IMR-90 (cell line): Measurements from ENCODE around the gene HOXD9. TPM values are rescaled to one million over a fixed set of nuclear protein-coding genes. Genes with fewer than 3 reads are reported as not detected.

Source experiments
- ATAC-seq: fragments of 200-7000 bp; cut with Tn5 transposase; 2 replicates; pipeline ENCODE4 v1.9.1; 2020; ENCODE audit warnings: low read depth, mild to moderate bottlenecking, moderate library complexity
- BruUV-seq: library from RNA; stranded (reverse); fragments of 400-500 nt; replicated peaks from 2 replicates; lab custom pipeline; 2021; lab: Mats Ljungman, UMichigan
- CTCF ChIA-PET: fragments of 300-600 bp; formaldehyde crosslinking; extraction: SDS; loops from one replicate; lab custom pipeline; 2021; ENCODE audit warnings: antibody characterized with exemption; lab: Yijun Ruan, JAX
- POLR2A ChIA-PET: fragments of 300-600 bp; sonication (Branson Sonifier 250); formaldehyde crosslinking; loops from one replicate; lab custom pipeline; 2022; ENCODE audit warnings: antibody characterized with exemption; ENCODE audit not compliant: unreplicated experiment; lab: Charles Lee
- DNase-seq: peaks from one replicate; pipeline ENCODE4 v3.0.0; 2013
- H2AFZ ChIP-seq: replicated peaks from 2 replicates; pipeline ENCODE3; 2013; ENCODE audit warnings: low read length, mild to moderate bottlenecking; ENCODE audit not compliant: poor library complexity
- H2AK5ac ChIP-seq: 2 replicates; pipeline ENCODE4 v1.6.1; 2013; ENCODE audit warnings: low read depth, low read length, inconsistent platforms
- H2AK9ac ChIP-seq: replicated peaks from 2 replicates; pipeline ENCODE3; 2013; ENCODE audit warnings: mild to moderate bottlenecking, low read depth, low read length, moderate library complexity; ENCODE audit not compliant: poor library complexity
- H2BK120ac ChIP-seq: 2 replicates; pipeline ENCODE4 v1.6.1; 2013; ENCODE audit warnings: low read depth, low read length, inconsistent platforms
- H2BK15ac ChIP-seq: 3 replicates; pipeline ENCODE4 v1.6.1; 2013; ENCODE audit warnings: low read depth, low read length, inconsistent platforms
- H2BK20ac ChIP-seq: 2 replicates; pipeline ENCODE4 v1.6.1; 2013; ENCODE audit warnings: low read depth, mild to moderate bottlenecking, inconsistent platforms, low read length, moderate library complexity
- H2BK5ac ChIP-seq: 2 replicates; pipeline ENCODE4 v1.6.1; 2013; ENCODE audit warnings: mild to moderate bottlenecking, low read depth, low read length, inconsistent platforms; ENCODE audit not compliant: poor library complexity, severe bottlenecking
- H3K14ac ChIP-seq: replicated peaks from 2 replicates; pipeline ENCODE4 v1.6.1; 2013; ENCODE audit warnings: low read depth, low read length, inconsistent platforms
- H3K18ac ChIP-seq: 2 replicates; pipeline ENCODE4 v1.6.1; 2013; ENCODE audit warnings: low read depth, low read length, control low read depth
- H3K23ac ChIP-seq: 2 replicates; pipeline ENCODE4 v1.6.1; 2013; ENCODE audit warnings: low read depth, low read length, inconsistent platforms
- H3K27ac ChIP-seq: 2 replicates; pipeline ENCODE4 v1.5.1; 2013; ENCODE audit warnings: mild to moderate bottlenecking, control low read depth, low read length; ENCODE audit not compliant: insufficient read depth
- H3K27me3 ChIP-seq: 2 replicates; pipeline ENCODE4 v1.6.1; 2013; ENCODE audit warnings: low read length; ENCODE audit not compliant: control insufficient read depth, insufficient read depth
- H3K36me3 ChIP-seq: 2 replicates; pipeline ENCODE4 v1.6.1; 2013; ENCODE audit warnings: low read length, mixed read lengths; ENCODE audit not compliant: control insufficient read depth, insufficient read depth
- H3K4ac ChIP-seq: 2 replicates; pipeline ENCODE4 v1.6.1; 2013; ENCODE audit warnings: low read depth, low read length, inconsistent platforms
- H3K4me1 ChIP-seq: 2 replicates; pipeline ENCODE4 v1.6.1; 2013; ENCODE audit warnings: low read length, mixed read lengths; ENCODE audit not compliant: control insufficient read depth, insufficient read depth
- H3K4me2 ChIP-seq: 2 replicates; pipeline ENCODE4 v1.6.1; 2013; ENCODE audit warnings: low read depth, mild to moderate bottlenecking, control low read depth, low read length, moderate library complexity
- H3K4me3 ChIP-seq: 2 replicates; pipeline ENCODE4 v1.5.1; 2013; ENCODE audit warnings: low read depth, mild to moderate bottlenecking, control low read depth, low read length, moderate library complexity; ENCODE audit not compliant: insufficient read depth
- H3K56ac ChIP-seq: 2 replicates; pipeline ENCODE4 v1.6.1; 2013; ENCODE audit warnings: low read length, inconsistent platforms; ENCODE audit not compliant: insufficient read depth; ENCODE audit errors: extremely low read depth
- H3K79me1 ChIP-seq, 2 experiments: 2 replicates each; pipeline ENCODE4 v1.6.1; 2013; ENCODE audit warnings: low read length in 2 of 2, inconsistent platforms in 1 of 2, low read depth in 1 of 2
- H3K9ac ChIP-seq: 2 replicates; pipeline ENCODE4 v1.6.1; 2013; ENCODE audit warnings: low read depth, low read length, control low read depth
- H3K9me1 ChIP-seq: 2 replicates; pipeline ENCODE4 v1.6.1; 2013; ENCODE audit warnings: low read length, inconsistent platforms; ENCODE audit not compliant: insufficient read depth
- H3K9me3 ChIP-seq: 2 replicates; pipeline ENCODE4 v1.6.1; 2013; ENCODE audit warnings: low read length; ENCODE audit not compliant: control insufficient read depth, insufficient read depth
- H4K20me1 ChIP-seq: 2 replicates; pipeline ENCODE4 v1.6.1; 2013; ENCODE audit warnings: low read length, inconsistent platforms; ENCODE audit not compliant: insufficient read depth
- H4K5ac ChIP-seq: 2 replicates; pipeline ENCODE4 v1.6.1; 2013; ENCODE audit warnings: mild to moderate bottlenecking, low read depth, low read length, control low read depth
- H4K8ac ChIP-seq, 2 experiments: 2 replicates each; pipeline ENCODE4 v1.6.1; 2013; ENCODE audit warnings: low read depth in 2 of 2, low read length in 2 of 2, control low read depth in 1 of 2, inconsistent platforms in 1 of 2
- H4K91ac ChIP-seq: 2 replicates; pipeline ENCODE4 v1.6.1; 2013; ENCODE audit warnings: low read depth, low read length, inconsistent platforms; ENCODE audit not compliant: insufficient read depth
- BHLHE40 ChIP-seq: fragments of 150-350 bp; IDR thresholded peaks from 2 replicates; pipeline ENCODE4 v1.6.1; 2016; ENCODE audit warnings: mild to moderate bottlenecking, low read depth, low read length
- CHD1 ChIP-seq: IDR thresholded peaks from 2 replicates; pipeline ENCODE4 v1.6.1; 2012; ENCODE audit warnings: low read depth, low read length, improper control_type of control experiment
- MAFK ChIP-seq: IDR thresholded peaks from 2 replicates; pipeline ENCODE4 v1.6.1; 2012; ENCODE audit warnings: low read depth, low read length, improper control_type of control experiment
- MAZ ChIP-seq: IDR thresholded peaks from 2 replicates; pipeline ENCODE4 v1.6.1; 2012; ENCODE audit warnings: low read depth, mild to moderate bottlenecking, low read length, improper control_type of control experiment, moderate library complexity, borderline replicate concordance
- MXI1 ChIP-seq: IDR thresholded peaks from 2 replicates; pipeline ENCODE4 v1.6.1; 2012; ENCODE audit warnings: low read depth, mild to moderate bottlenecking, low read length, moderate library complexity, borderline replicate concordance
- NFE2L2 ChIP-seq: fragments of 150-350 bp; IDR thresholded peaks from 2 replicates; pipeline ENCODE4 v1.6.1; 2016; ENCODE audit warnings: low read depth, mild to moderate bottlenecking, low read length
- POLR2A ChIP-seq: IDR thresholded peaks from 2 replicates; pipeline ENCODE4 v1.6.1; 2012; ENCODE audit warnings: mild to moderate bottlenecking, low read depth, low read length
- RAD21 ChIP-seq: IDR thresholded peaks from 2 replicates; pipeline ENCODE4 v1.6.1; 2012; ENCODE audit warnings: low read length, improper control_type of control experiment
- RFX5 ChIP-seq: IDR thresholded peaks from 2 replicates; pipeline ENCODE4 v1.8.0; 2012; ENCODE audit warnings: low read depth, mild to moderate bottlenecking, low read length, moderate library complexity
- SMC3 ChIP-seq: fragments of 150-350 bp; IDR thresholded peaks from 2 replicates; pipeline ENCODE4 v1.6.1; 2016; ENCODE audit warnings: low read depth, mild to moderate bottlenecking, antibody characterized with exemption, low read length, moderate library complexity
- WGBS, 2 experiments: methylation state at CpG; one replicate each; pipeline versions ENCODE4 v1.1.5 to v1.1.7; 2013; ENCODE audit warnings: missing lambda C conversion rate in 2 of 2; ENCODE audit not compliant: insufficient read length in 1 of 2; ENCODE audit errors: extremely low coverage in 2 of 2; 5-methylcytosine and 5-hydroxymethylcytosine counted together
- dilution Hi-C: fragments of 300-500 bp; cut with HindIII; formaldehyde crosslinking; loops from one replicate; pipeline ENCODE4 v1.14.3; 2018; ENCODE audit warnings: low sequenced_read_pairs; ENCODE audit not compliant: unreplicated experiment
- in situ Hi-C: fragments of 300-500 bp; cut with MboI; formaldehyde crosslinking; loops from 3 replicates; pipeline ENCODE4 v1.14.3; 2019; ENCODE audit warnings: low sequenced_read_pairs, inconsistent platforms, mixed read lengths
- intact Hi-C: fragments of 100-400 bp; cut with micrococcal nuclease; formaldehyde crosslinking; loops from 2 replicates; pipeline ENCODE4 v1.10.0; 2022
- polyA plus RNA-seq, 3 experiments: library from polyadenylated mRNA; depleted of rRNA; stranded (reverse); fragments of >200 nt; gene quantifications; 2 replicates each; pipeline ENCODE4 v1.2.3, GENCODE V29; 2012; ENCODE audit warnings: low replicate concordance in 1 of 3
- total RNA-seq: library from RNA; depleted of rRNA; stranded (reverse); fragments of >200 nt; gene quantifications from 2 replicates; pipeline ENCODE4 v1.2.3, GENCODE V29; 2012
- TF ChIP-seq, protein P1 (sequence below): fragments of 150-350 bp; IDR thresholded peaks from 2 replicates; pipeline ENCODE4 v1.6.1; 2016; ENCODE audit warnings: low read depth, mild to moderate bottlenecking, low read length, moderate library complexity, borderline replicate concordance
- TF ChIP-seq, protein P2 (sequence below): fragments of 150-350 bp; IDR thresholded peaks from 2 replicates; pipeline ENCODE4 v1.6.1; 2017; ENCODE audit warnings: mild to moderate bottlenecking, antibody characterized with exemption, low read length, low read depth

Gene HOXD9
- total and polyA plus RNA-seq, 2 of the 4 experiments (the other 2 are of a cell fraction): not detected

GRCh38 chr2:176145085-176145969 lies 22.8 kb downstream of the HOXD9 start (continued):
- no peak for TF ChIP-seq MXI1
- TF ChIP-seq POLR2A: no peak

- Histone ChIP-seq H3K14ac (no peak overlapping the region), H3K23ac (no peak overlapping the region), H3K36me3 (no peaks in the 10 kb centered on the region), H3K79me1 (no peaks in the 10 kb centered on the region), H4K5ac (no peak overlapping the region), H2BK20ac (no peak overlapping the region), H4K8ac (no peak overlapping the region), H3K4me1 (no peaks in the 10 kb centered on the region), H2AFZ (no peak overlapping the region), H3K27me3 (peaks cover 72% of the 10 kb centered on the region), H3K4ac (no peak overlapping the region), H3K4me2 (no peak overlapping the region), H2BK120ac (no peak overlapping the region), H2BK5ac (no peak overlapping the region), H3K27ac (no peak overlapping the region), H3K9ac (no peak overlapping the region), H3K4me3 (no peak overlapping the region), H2BK15ac (no peak overlapping the region), H4K20me1 (no peaks in the 10 kb centered on the region), H3K9me3 (peaks cover 3% of the 10 kb centered on the region; the same call in 1 of the 2 replicates), H2AK5ac (no peak overlapping the region), H3K9me1 (no peaks in the 10 kb centered on the region), H3K56ac (no peak overlapping the region), H4K91ac (no peak overlapping the region), H3K18ac (no peak overlapping the region), H2AK9ac (no peak overlapping the region)
- WGBS, 2 experiments: no CpG with 5 or more reads among the region's 6 CpGs
- ChIA-PET CTCF (interaction anchor here (1.8 kb wide), 1 partner anchor 309 kb away, joined by 7 read pairs; no protein-coding TSS in a partner anchor), POLR2A (no interaction called here)
- in situ Hi-C loops: no loop called here
- no peak for DNase-seq
- dilution Hi-C loops: no loop called here
- BruUV-seq: no TSS peak
- intact Hi-C loops: no loop called here
- ATAC-seq: no peak
- TF ChIP-seq SMC3: no peak
- no peak for TF ChIP-seq CHD1
- no peak for TF ChIP-seq RFX5
- TF ChIP-seq MAZ: no peak
- no peak for TF ChIP-seq MXI1
- TF ChIP-seq NFE2L2: no peak
- TF ChIP-seq MAFK: no peak
- TF ChIP-seq POLR2A: no peak
- no peak for TF ChIP-seq RAD21
- TF ChIP-seq, protein P1, sequence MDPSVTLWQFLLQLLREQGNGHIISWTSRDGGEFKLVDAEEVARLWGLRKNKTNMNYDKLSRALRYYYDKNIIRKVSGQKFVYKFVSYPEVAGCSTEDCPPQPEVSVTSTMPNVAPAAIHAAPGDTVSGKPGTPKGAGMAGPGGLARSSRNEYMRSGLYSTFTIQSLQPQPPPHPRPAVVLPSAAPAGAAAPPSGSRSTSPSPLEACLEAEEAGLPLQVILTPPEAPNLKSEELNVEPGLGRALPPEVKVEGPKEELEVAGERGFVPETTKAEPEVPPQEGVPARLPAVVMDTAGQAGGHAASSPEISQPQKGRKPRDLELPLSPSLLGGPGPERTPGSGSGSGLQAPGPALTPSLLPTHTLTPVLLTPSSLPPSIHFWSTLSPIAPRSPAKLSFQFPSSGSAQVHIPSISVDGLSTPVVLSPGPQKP: no peak
- TF ChIP-seq, protein P2, sequence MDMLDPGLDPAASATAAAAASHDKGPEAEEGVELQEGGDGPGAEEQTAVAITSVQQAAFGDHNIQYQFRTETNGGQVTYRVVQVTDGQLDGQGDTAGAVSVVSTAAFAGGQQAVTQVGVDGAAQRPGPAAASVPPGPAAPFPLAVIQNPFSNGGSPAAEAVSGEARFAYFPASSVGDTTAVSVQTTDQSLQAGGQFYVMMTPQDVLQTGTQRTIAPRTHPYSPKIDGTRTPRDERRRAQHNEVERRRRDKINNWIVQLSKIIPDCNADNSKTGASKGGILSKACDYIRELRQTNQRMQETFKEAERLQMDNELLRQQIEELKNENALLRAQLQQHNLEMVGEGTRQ: no peak
- TF ChIP-seq BHLHE40: no peak
Observed at GRCh38 chr2:176146101-176146500, 23.6 kb downstream of the HOXD9 start.
